MCF 10A (cell line): ENCODE data around the gene PGP. TPM values are rescaled to one million over a fixed set of nuclear protein-coding genes. Genes with fewer than 3 reads are reported as not detected.

ENCODE experiments used
- BruUV-seq: library from RNA; stranded (reverse); fragments of 400-500 nt; replicated peaks from 2 replicates; lab custom pipeline; 2021; lab: Mats Ljungman, UMichigan
- CTCF ChIA-PET: fragments of 300-600 bp; sonication (Branson Sonifier 250); formaldehyde crosslinking; extraction: SDS; loops from one replicate; lab custom pipeline; 2021; ENCODE audit warnings: antibody characterized with exemption, inconsistent platforms; lab: Yijun Ruan, JAX
- POLR2A ChIA-PET: fragments of 300-600, 350-650 bp; sonication (Branson Sonifier 250); formaldehyde crosslinking; extraction: SDS; loops from one replicate; lab custom pipeline; 2020; ENCODE audit warnings: antibody characterized with exemption, inconsistent platforms; lab: Yijun Ruan, JAX
- DNase-seq: peaks from one replicate; pipeline ENCODE4 v3.0.0-alpha.2; 2018; ENCODE audit not compliant: unreplicated experiment
- H3K27ac Mint-ChIP-seq: one replicate; pipeline ENCODE4 v1.8.0; 2022; ENCODE audit warnings: mild to moderate bottlenecking, low read depth, mixed read lengths; ENCODE audit not compliant: unreplicated experiment
- H3K27me3 Mint-ChIP-seq: one replicate; pipeline ENCODE4 v1.8.0; 2022; ENCODE audit warnings: mixed read lengths; ENCODE audit not compliant: insufficient read depth, unreplicated experiment
- H3K36me3 Mint-ChIP-seq: one replicate; pipeline ENCODE4 v1.8.0; 2022; ENCODE audit warnings: mild to moderate bottlenecking, moderate library complexity, mixed read lengths; ENCODE audit not compliant: insufficient read depth, unreplicated experiment
- H3K4me1 Mint-ChIP-seq: one replicate; pipeline ENCODE4 v1.8.0; 2022; ENCODE audit warnings: mixed read lengths; ENCODE audit not compliant: insufficient read depth, unreplicated experiment
- H3K4me3 Mint-ChIP-seq: one replicate; pipeline ENCODE4 v1.8.0; 2022; ENCODE audit warnings: mild to moderate bottlenecking, moderate library complexity, mixed read lengths; ENCODE audit not compliant: unreplicated experiment
- H3K9me3 Mint-ChIP-seq: one replicate; pipeline ENCODE4 v1.8.0; 2022; ENCODE audit warnings: mixed read lengths; ENCODE audit not compliant: unreplicated experiment
- CTCF ChIP-seq: fragments of 200-600 bp; IDR thresholded peaks from one replicate; pipeline ENCODE4 v1.8.0; 2022; ENCODE audit warnings: antibody characterized with exemption, mild to moderate bottlenecking; ENCODE audit not compliant: unreplicated experiment
- intact Hi-C: fragments of 100-400 bp; cut with micrococcal nuclease; formaldehyde crosslinking; loops from 2 replicates; pipeline ENCODE4 v1.14.1; 2022
- total RNA-seq: library from RNA; stranded (reverse); gene quantifications from 2 replicates; pipeline ENCODE4 v1.2.3, GENCODE V29; 2022

PGP gene
- total RNA-seq, 1 experiment from 2014 or later, result 12.0 TPM

DNA sequence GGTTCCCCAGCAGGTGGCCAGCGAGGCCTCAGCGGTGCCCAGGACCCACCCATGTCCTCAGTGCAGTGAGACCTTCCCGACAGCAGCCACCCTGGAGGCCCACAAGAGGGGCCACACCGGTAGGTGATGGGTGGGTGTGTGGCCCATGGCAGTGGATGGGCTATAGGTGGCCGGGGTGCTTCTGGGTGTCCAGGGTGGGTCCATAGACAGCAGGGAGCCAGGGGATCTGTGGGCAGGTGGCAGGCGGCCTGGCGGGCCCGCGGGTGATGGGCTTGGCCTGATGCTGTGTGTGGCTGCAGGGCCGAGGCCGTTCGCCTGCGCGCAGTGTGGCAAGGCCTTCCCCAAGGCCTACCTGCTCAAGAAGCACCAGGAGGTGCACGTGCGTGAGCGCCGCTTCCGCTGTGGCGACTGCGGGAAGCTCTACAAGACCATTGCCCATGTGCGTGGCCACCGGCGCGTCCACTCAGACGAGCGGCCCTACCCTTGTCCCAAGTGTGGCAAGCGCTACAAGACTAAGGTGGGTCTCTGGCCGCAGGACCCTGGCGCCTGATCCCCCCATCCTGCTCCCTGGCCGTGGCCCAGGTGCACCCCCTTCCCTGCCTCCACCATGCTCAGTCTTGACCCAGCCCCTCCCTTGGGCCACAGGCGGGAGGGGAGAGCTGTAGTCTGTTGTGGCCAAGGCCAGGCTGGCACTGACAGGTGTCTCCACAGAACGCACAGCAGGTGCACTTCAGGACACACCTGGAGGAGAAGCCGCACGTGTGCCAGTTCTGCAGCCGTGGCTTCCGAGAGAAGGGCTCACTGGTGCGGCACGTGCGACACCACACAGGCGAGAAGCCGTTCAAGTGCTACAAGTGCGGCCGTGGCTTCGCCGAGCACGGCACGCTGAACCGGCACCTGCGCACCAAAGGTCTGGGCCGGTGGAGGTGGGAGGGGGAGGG, 19.5 kb upstream of the PGP start:
- ChIA-PET CTCF (no interaction called here), POLR2A (no interaction called here)
- no peak for DNase-seq
- Mint-ChIP-seq H3K27me3 (no peaks in the 10 kb centered on the region), H3K4me1 (no peaks in the 10 kb centered on the region), H3K9me3 (no peaks in the 10 kb centered on the region), H3K27ac (no peak overlapping the region), H3K36me3 (peaks cover 65% of the 10 kb centered on the region), H3K4me3 (no peak overlapping the region)
- BruUV-seq, result no TSS peak
- intact Hi-C loops, result no loop called here
- no peak for TF ChIP-seq CTCF

GRCh38 chr16:2233046-2233775, 18.6 kb upstream of the PGP start:
- DNase-seq, result no peak
- H3K9me3 Mint-ChIP-seq, result no peaks in the 10 kb centered on the region
- TF ChIP-seq CTCF, result no peak
- no TSS peak for BruUV-seq
- H3K4me3 Mint-ChIP-seq, result no peak overlapping the region
- no peaks in the 10 kb centered on the region for H3K4me1 Mint-ChIP-seq
- POLR2A ChIA-PET, result no interaction called here
- peaks cover 63% of the 10 kb centered on the region for H3K36me3 Mint-ChIP-seq
- no peaks in the 10 kb centered on the region for H3K27me3 Mint-ChIP-seq
- CTCF ChIA-PET, result no interaction called here
- intact Hi-C loops, result no loop called here
- no peak overlapping the region for H3K27ac Mint-ChIP-seq

- no peaks in the 10 kb centered on the region for H3K4me1 Mint-ChIP-seq
- peaks cover 56% of the 10 kb centered on the region for H3K36me3 Mint-ChIP-seq
- ChIA-PET POLR2A (interaction anchor here (1.1 kb wide), 1 partner anchor 9 kb away, joined by 4 read pairs; no protein-coding TSS in a partner anchor), CTCF (no interaction called here)
- intact Hi-C loops, result no loop called here
- DNase-seq, result no peak
- TF ChIP-seq CTCF, result no peak
- no peaks in the 10 kb centered on the region for H3K27me3 Mint-ChIP-seq
- no TSS peak for BruUV-seq
- H3K27ac Mint-ChIP-seq, result no peak overlapping the region
- H3K4me3 Mint-ChIP-seq, result no peak overlapping the region
- no peaks in the 10 kb centered on the region for H3K9me3 Mint-ChIP-seq
Observed at GRCh38 chr16:2232094-2232990, 17.7 kb upstream of the PGP start.
